Keratinocyte (primary cell): Measurements from ENCODE around the gene CFAP92.

Source experiments
- EZH2 ChIP-seq: IDR thresholded peaks from one replicate; pipeline ENCODE4 v1.6.1; 2012; ENCODE audit warnings: inconsistent platforms, mild to moderate bottlenecking, low read length, moderate library complexity
- TF ChIP-seq, protein P1 (sequence below), 3 experiments: IDR thresholded peaks in 1 of 3; conservative IDR thresholded peaks in 1 of 3; optimal IDR thresholded peaks in 1 of 3; 2 replicates in 2 of 3; 3 replicates in 1 of 3; pipeline versions ENCODE3 to v1.5.1; 2011; ENCODE audit warnings: low read length in 3 of 3, mild to moderate bottlenecking in 3 of 3, moderate library complexity in 2 of 3, control low read depth in 1 of 3, inconsistent platforms in 1 of 3; ENCODE audit not compliant: insufficient read depth in 2 of 3; ENCODE audit errors: extremely low read depth in 1 of 3

DNA sequence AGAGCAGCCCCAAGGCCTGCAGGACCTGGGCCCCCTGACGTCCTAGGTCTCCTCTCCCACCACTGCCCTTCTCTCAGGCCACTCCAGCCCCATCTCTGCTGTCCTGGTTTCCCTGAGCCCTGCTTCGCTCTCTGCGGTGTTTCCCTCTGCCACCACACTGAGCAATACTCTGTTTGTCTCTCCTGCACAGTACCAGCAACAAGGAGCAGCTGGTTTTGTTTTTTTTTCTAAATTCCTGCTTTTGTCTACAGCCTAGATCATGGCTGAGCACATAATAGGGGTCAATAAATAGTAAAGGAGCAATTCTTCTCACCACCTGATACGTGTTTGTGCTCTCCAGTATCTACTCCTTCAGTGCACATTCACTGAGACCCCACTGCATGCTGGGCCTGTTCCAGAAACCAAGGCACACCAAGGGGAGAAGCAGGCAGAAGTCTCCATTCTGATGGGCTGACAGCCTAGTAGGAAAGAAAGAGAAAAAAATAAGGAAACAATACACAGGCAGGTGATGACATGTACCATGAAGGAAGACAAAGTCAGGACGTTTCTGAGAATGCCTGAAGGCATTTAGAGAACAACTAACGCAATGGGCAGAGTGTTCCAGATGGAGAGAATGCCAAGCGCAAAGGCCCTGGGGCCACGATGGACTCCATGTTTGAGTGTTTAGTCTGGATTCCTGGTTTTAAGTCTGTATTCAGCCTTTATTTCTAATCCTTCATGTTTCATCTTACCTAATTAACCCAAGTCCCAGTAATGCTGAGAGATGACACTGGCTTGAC, 120.4 kb downstream of the CFAP92 start:
- no peak for TF ChIP-seq EZH2
- TF ChIP-seq, protein P1, sequence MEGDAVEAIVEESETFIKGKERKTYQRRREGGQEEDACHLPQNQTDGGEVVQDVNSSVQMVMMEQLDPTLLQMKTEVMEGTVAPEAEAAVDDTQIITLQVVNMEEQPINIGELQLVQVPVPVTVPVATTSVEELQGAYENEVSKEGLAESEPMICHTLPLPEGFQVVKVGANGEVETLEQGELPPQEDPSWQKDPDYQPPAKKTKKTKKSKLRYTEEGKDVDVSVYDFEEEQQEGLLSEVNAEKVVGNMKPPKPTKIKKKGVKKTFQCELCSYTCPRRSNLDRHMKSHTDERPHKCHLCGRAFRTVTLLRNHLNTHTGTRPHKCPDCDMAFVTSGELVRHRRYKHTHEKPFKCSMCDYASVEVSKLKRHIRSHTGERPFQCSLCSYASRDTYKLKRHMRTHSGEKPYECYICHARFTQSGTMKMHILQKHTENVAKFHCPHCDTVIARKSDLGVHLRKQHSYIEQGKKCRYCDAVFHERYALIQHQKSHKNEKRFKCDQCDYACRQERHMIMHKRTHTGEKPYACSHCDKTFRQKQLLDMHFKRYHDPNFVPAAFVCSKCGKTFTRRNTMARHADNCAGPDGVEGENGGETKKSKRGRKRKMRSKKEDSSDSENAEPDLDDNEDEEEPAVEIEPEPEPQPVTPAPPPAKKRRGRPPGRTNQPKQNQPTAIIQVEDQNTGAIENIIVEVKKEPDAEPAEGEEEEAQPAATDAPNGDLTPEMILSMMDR (optimal IDR thresholded peaks at IDR 0.05 in 1 of 3, IDR thresholded peaks at IDR 0.05 in 1 of 3, conservative IDR thresholded peaks at IDR 0.05 in 1 of 3; ENCODE audit: extremely low read depth in 1 of 3, insufficient read depth in 2 of 3, low read length in 3 of 3), result no peak
